IMR-90 (cell line): Measurements from ENCODE around the gene MAP2. TPM values are rescaled to one million over a fixed set of nuclear protein-coding genes. Genes with fewer than 3 reads are reported as not detected.

Source experiments
- ATAC-seq: fragments of 200-7000 bp; cut with Tn5 transposase; 2 replicates; pipeline ENCODE4 v1.9.1; 2020; ENCODE audit warnings: low read depth, mild to moderate bottlenecking, moderate library complexity
- BruUV-seq: library from RNA; stranded (reverse); fragments of 400-500 nt; replicated peaks from 2 replicates; lab custom pipeline; 2021; lab: Mats Ljungman, UMichigan
- CTCF ChIA-PET: fragments of 300-600 bp; formaldehyde crosslinking; extraction: SDS; loops from one replicate; lab custom pipeline; 2021; ENCODE audit warnings: antibody characterized with exemption; lab: Yijun Ruan, JAX
- POLR2A ChIA-PET: fragments of 300-600 bp; sonication (Branson Sonifier 250); formaldehyde crosslinking; loops from one replicate; lab custom pipeline; 2022; ENCODE audit warnings: antibody characterized with exemption; ENCODE audit not compliant: unreplicated experiment; lab: Charles Lee
- DNase-seq: peaks from one replicate; pipeline ENCODE4 v3.0.0; 2013
- H2AFZ ChIP-seq: replicated peaks from 2 replicates; pipeline ENCODE3; 2013; ENCODE audit warnings: low read length, mild to moderate bottlenecking; ENCODE audit not compliant: poor library complexity
- H2AK5ac ChIP-seq: 2 replicates; pipeline ENCODE4 v1.6.1; 2013; ENCODE audit warnings: low read depth, low read length, inconsistent platforms
- H2AK9ac ChIP-seq: replicated peaks from 2 replicates; pipeline ENCODE3; 2013; ENCODE audit warnings: mild to moderate bottlenecking, low read depth, low read length, moderate library complexity; ENCODE audit not compliant: poor library complexity
- H2BK120ac ChIP-seq: 2 replicates; pipeline ENCODE4 v1.6.1; 2013; ENCODE audit warnings: low read depth, low read length, inconsistent platforms
- H2BK15ac ChIP-seq: 3 replicates; pipeline ENCODE4 v1.6.1; 2013; ENCODE audit warnings: low read depth, low read length, inconsistent platforms
- H2BK20ac ChIP-seq: 2 replicates; pipeline ENCODE4 v1.6.1; 2013; ENCODE audit warnings: low read depth, mild to moderate bottlenecking, inconsistent platforms, low read length, moderate library complexity
- H2BK5ac ChIP-seq: 2 replicates; pipeline ENCODE4 v1.6.1; 2013; ENCODE audit warnings: mild to moderate bottlenecking, low read depth, low read length, inconsistent platforms; ENCODE audit not compliant: poor library complexity, severe bottlenecking
- H3K14ac ChIP-seq: replicated peaks from 2 replicates; pipeline ENCODE4 v1.6.1; 2013; ENCODE audit warnings: low read depth, low read length, inconsistent platforms
- H3K18ac ChIP-seq: 2 replicates; pipeline ENCODE4 v1.6.1; 2013; ENCODE audit warnings: low read depth, low read length, control low read depth
- H3K23ac ChIP-seq: 2 replicates; pipeline ENCODE4 v1.6.1; 2013; ENCODE audit warnings: low read depth, low read length, inconsistent platforms
- H3K27ac ChIP-seq: 2 replicates; pipeline ENCODE4 v1.5.1; 2013; ENCODE audit warnings: mild to moderate bottlenecking, control low read depth, low read length; ENCODE audit not compliant: insufficient read depth
- H3K27me3 ChIP-seq: 2 replicates; pipeline ENCODE4 v1.6.1; 2013; ENCODE audit warnings: low read length; ENCODE audit not compliant: control insufficient read depth, insufficient read depth
- H3K36me3 ChIP-seq: 2 replicates; pipeline ENCODE4 v1.6.1; 2013; ENCODE audit warnings: low read length, mixed read lengths; ENCODE audit not compliant: control insufficient read depth, insufficient read depth
- H3K4ac ChIP-seq: 2 replicates; pipeline ENCODE4 v1.6.1; 2013; ENCODE audit warnings: low read depth, low read length, inconsistent platforms
- H3K4me1 ChIP-seq: 2 replicates; pipeline ENCODE4 v1.6.1; 2013; ENCODE audit warnings: low read length, mixed read lengths; ENCODE audit not compliant: control insufficient read depth, insufficient read depth
- H3K4me2 ChIP-seq: 2 replicates; pipeline ENCODE4 v1.6.1; 2013; ENCODE audit warnings: low read depth, mild to moderate bottlenecking, control low read depth, low read length, moderate library complexity
- H3K4me3 ChIP-seq: 2 replicates; pipeline ENCODE4 v1.5.1; 2013; ENCODE audit warnings: low read depth, mild to moderate bottlenecking, control low read depth, low read length, moderate library complexity; ENCODE audit not compliant: insufficient read depth
- H3K56ac ChIP-seq: 2 replicates; pipeline ENCODE4 v1.6.1; 2013; ENCODE audit warnings: low read length, inconsistent platforms; ENCODE audit not compliant: insufficient read depth; ENCODE audit errors: extremely low read depth
- H3K79me1 ChIP-seq, 2 experiments: 2 replicates each; pipeline ENCODE4 v1.6.1; 2013; ENCODE audit warnings: low read length in 2 of 2, inconsistent platforms in 1 of 2, low read depth in 1 of 2
- H3K9ac ChIP-seq: 2 replicates; pipeline ENCODE4 v1.6.1; 2013; ENCODE audit warnings: low read depth, low read length, control low read depth
- H3K9me1 ChIP-seq: 2 replicates; pipeline ENCODE4 v1.6.1; 2013; ENCODE audit warnings: low read length, inconsistent platforms; ENCODE audit not compliant: insufficient read depth
- H3K9me3 ChIP-seq: 2 replicates; pipeline ENCODE4 v1.6.1; 2013; ENCODE audit warnings: low read length; ENCODE audit not compliant: control insufficient read depth, insufficient read depth
- H4K20me1 ChIP-seq: 2 replicates; pipeline ENCODE4 v1.6.1; 2013; ENCODE audit warnings: low read length, inconsistent platforms; ENCODE audit not compliant: insufficient read depth
- H4K5ac ChIP-seq: 2 replicates; pipeline ENCODE4 v1.6.1; 2013; ENCODE audit warnings: mild to moderate bottlenecking, low read depth, low read length, control low read depth
- H4K8ac ChIP-seq, 2 experiments: 2 replicates each; pipeline ENCODE4 v1.6.1; 2013; ENCODE audit warnings: low read depth in 2 of 2, low read length in 2 of 2, control low read depth in 1 of 2, inconsistent platforms in 1 of 2
- H4K91ac ChIP-seq: 2 replicates; pipeline ENCODE4 v1.6.1; 2013; ENCODE audit warnings: low read depth, low read length, inconsistent platforms; ENCODE audit not compliant: insufficient read depth
- CEBPB ChIP-seq: IDR thresholded peaks from 2 replicates; pipeline ENCODE4 v1.6.1; 2012; ENCODE audit warnings: low read depth, low read length, improper control_type of control experiment
- CHD1 ChIP-seq: IDR thresholded peaks from 2 replicates; pipeline ENCODE4 v1.6.1; 2012; ENCODE audit warnings: low read depth, low read length, improper control_type of control experiment
- FOS ChIP-seq: fragments of 150-350 bp; IDR thresholded peaks from 2 replicates; pipeline ENCODE4 v1.6.1; 2016; ENCODE audit warnings: low read depth, low read length
- MAFK ChIP-seq: IDR thresholded peaks from 2 replicates; pipeline ENCODE4 v1.6.1; 2012; ENCODE audit warnings: low read depth, low read length, improper control_type of control experiment
- MAZ ChIP-seq: IDR thresholded peaks from 2 replicates; pipeline ENCODE4 v1.6.1; 2012; ENCODE audit warnings: low read depth, mild to moderate bottlenecking, low read length, improper control_type of control experiment, moderate library complexity, borderline replicate concordance
- NFE2L2 ChIP-seq: fragments of 150-350 bp; IDR thresholded peaks from 2 replicates; pipeline ENCODE4 v1.6.1; 2016; ENCODE audit warnings: low read depth, mild to moderate bottlenecking, low read length
- POLR2A ChIP-seq: IDR thresholded peaks from 2 replicates; pipeline ENCODE4 v1.6.1; 2012; ENCODE audit warnings: mild to moderate bottlenecking, low read depth, low read length
- RAD21 ChIP-seq: IDR thresholded peaks from 2 replicates; pipeline ENCODE4 v1.6.1; 2012; ENCODE audit warnings: low read length, improper control_type of control experiment
- SMC3 ChIP-seq: fragments of 150-350 bp; IDR thresholded peaks from 2 replicates; pipeline ENCODE4 v1.6.1; 2016; ENCODE audit warnings: low read depth, mild to moderate bottlenecking, antibody characterized with exemption, low read length, moderate library complexity
- WGBS, 2 experiments: methylation state at CpG; one replicate each; pipeline versions ENCODE4 v1.1.5 to v1.1.7; 2013; ENCODE audit warnings: missing lambda C conversion rate in 2 of 2; ENCODE audit not compliant: insufficient read length in 1 of 2; ENCODE audit errors: extremely low coverage in 2 of 2; 5-methylcytosine and 5-hydroxymethylcytosine counted together
- dilution Hi-C: fragments of 300-500 bp; cut with HindIII; formaldehyde crosslinking; loops from one replicate; pipeline ENCODE4 v1.14.3; 2018; ENCODE audit warnings: low sequenced_read_pairs; ENCODE audit not compliant: unreplicated experiment
- in situ Hi-C: fragments of 300-500 bp; cut with MboI; formaldehyde crosslinking; loops from 3 replicates; pipeline ENCODE4 v1.14.3; 2019; ENCODE audit warnings: low sequenced_read_pairs, inconsistent platforms, mixed read lengths
- intact Hi-C: fragments of 100-400 bp; cut with micrococcal nuclease; formaldehyde crosslinking; loops from 2 replicates; pipeline ENCODE4 v1.10.0; 2022
- polyA plus RNA-seq, 3 experiments: library from polyadenylated mRNA; depleted of rRNA; stranded (reverse); fragments of >200 nt; gene quantifications; 2 replicates each; pipeline ENCODE4 v1.2.3, GENCODE V29; 2012; ENCODE audit warnings: low replicate concordance in 1 of 3
- total RNA-seq: library from RNA; depleted of rRNA; stranded (reverse); fragments of >200 nt; gene quantifications from 2 replicates; pipeline ENCODE4 v1.2.3, GENCODE V29; 2012
- TF ChIP-seq, protein P1 (sequence below): conservative IDR thresholded peaks from 2 replicates; pipeline ENCODE4 v1.5.1; 2012; ENCODE audit warnings: mild to moderate bottlenecking, low read depth, low read length, improper control_type of control experiment
- TF ChIP-seq, protein P2 (sequence below): fragments of 150-350 bp; IDR thresholded peaks from 2 replicates; pipeline ENCODE4 v1.6.1; 2017; ENCODE audit warnings: mild to moderate bottlenecking, antibody characterized with exemption, low read length, low read depth
- TF ChIP-seq, protein P3 (sequence below): fragments of 150-350 bp; IDR thresholded peaks from 2 replicates; pipeline ENCODE4 v1.6.1; 2016; ENCODE audit warnings: low read depth, mild to moderate bottlenecking, low read length, moderate library complexity, borderline replicate concordance

Gene MAP2
- total and polyA plus RNA-seq, 2 of the 4 experiments (the other 2 are of a cell fraction) = 0.29 to 0.36 TPM

DNA sequence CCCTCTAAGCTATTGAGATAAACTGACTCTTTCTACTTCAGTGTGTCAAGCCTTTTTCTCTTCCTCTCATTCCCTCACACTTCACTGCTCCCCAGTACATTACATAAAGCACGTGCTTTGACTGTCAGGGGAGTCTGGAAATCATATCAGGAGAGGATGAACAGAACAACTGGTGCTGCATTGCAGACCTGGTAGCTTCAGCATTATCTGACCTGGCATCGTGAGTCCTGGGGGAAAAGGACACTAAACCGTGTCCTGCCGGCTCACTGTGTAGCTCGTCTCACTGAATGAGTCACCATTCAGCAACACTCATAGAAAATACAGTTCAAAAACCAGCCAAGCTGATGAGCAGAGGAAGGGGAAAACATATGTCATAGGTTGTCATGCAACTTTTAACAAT is 239.3 kb downstream of the MAP2 start:
- Histone ChIP-seq H3K14ac (no peak overlapping the region), H4K8ac (no peak overlapping the region), H3K27me3 (no peaks in the 10 kb centered on the region), H4K5ac (no peak overlapping the region), H3K4ac (no peak overlapping the region), H3K9me1 (no peaks in the 10 kb centered on the region), H2AK9ac (no peak overlapping the region), H2BK5ac (no peak overlapping the region), H3K4me1 (no peaks in the 10 kb centered on the region), H3K36me3 (no peaks in the 10 kb centered on the region), H4K91ac (no peak overlapping the region), H3K27ac (no peak overlapping the region), H3K4me3 (no peak overlapping the region), H2AFZ (no peak overlapping the region), H3K79me1 (no peaks in the 10 kb centered on the region), H2BK20ac (no peak overlapping the region), H3K18ac (no peak overlapping the region), H3K23ac (no peak overlapping the region), H3K56ac (no peak overlapping the region), H2BK15ac (no peak overlapping the region), H2AK5ac (no peak overlapping the region), H2BK120ac (no peak overlapping the region), H3K9me3 (0 out of 2 replicates have a peak, but pooled peaks cover 1% of the 10 kb centered on the region), H4K20me1 (no peaks in the 10 kb centered on the region), H3K4me2 (peak overlapping the region; percentile 2; the same call in 1 of the 2 replicates), H3K9ac (no peak overlapping the region)
- ATAC-seq (no peak), DNase-seq (peak; percentile 0)
- in situ Hi-C loops (no loop called here), intact Hi-C loops (no loop called here), dilution Hi-C loops (no loop called here)
- ChIA-PET CTCF (no interaction called here), POLR2A (no interaction called here)
- BruUV-seq = no TSS peak
- WGBS, 2 experiments = no CpG with 5 or more reads among the region's 5 CpGs
- TF ChIP-seq CEBPB (no peak), MAFK (no peak), POLR2A (no peak), MAZ (no peak), CHD1 (no peak), FOS (no peak), RAD21 (no peak), NFE2L2 (no peak), SMC3 (no peak)
- TF ChIP-seq, protein P1, sequence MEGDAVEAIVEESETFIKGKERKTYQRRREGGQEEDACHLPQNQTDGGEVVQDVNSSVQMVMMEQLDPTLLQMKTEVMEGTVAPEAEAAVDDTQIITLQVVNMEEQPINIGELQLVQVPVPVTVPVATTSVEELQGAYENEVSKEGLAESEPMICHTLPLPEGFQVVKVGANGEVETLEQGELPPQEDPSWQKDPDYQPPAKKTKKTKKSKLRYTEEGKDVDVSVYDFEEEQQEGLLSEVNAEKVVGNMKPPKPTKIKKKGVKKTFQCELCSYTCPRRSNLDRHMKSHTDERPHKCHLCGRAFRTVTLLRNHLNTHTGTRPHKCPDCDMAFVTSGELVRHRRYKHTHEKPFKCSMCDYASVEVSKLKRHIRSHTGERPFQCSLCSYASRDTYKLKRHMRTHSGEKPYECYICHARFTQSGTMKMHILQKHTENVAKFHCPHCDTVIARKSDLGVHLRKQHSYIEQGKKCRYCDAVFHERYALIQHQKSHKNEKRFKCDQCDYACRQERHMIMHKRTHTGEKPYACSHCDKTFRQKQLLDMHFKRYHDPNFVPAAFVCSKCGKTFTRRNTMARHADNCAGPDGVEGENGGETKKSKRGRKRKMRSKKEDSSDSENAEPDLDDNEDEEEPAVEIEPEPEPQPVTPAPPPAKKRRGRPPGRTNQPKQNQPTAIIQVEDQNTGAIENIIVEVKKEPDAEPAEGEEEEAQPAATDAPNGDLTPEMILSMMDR = no peak
- TF ChIP-seq, protein P2, sequence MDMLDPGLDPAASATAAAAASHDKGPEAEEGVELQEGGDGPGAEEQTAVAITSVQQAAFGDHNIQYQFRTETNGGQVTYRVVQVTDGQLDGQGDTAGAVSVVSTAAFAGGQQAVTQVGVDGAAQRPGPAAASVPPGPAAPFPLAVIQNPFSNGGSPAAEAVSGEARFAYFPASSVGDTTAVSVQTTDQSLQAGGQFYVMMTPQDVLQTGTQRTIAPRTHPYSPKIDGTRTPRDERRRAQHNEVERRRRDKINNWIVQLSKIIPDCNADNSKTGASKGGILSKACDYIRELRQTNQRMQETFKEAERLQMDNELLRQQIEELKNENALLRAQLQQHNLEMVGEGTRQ = no peak
- TF ChIP-seq, protein P3, sequence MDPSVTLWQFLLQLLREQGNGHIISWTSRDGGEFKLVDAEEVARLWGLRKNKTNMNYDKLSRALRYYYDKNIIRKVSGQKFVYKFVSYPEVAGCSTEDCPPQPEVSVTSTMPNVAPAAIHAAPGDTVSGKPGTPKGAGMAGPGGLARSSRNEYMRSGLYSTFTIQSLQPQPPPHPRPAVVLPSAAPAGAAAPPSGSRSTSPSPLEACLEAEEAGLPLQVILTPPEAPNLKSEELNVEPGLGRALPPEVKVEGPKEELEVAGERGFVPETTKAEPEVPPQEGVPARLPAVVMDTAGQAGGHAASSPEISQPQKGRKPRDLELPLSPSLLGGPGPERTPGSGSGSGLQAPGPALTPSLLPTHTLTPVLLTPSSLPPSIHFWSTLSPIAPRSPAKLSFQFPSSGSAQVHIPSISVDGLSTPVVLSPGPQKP = no peak
